WERI-Rb-1 (cell line): ENCODE data around the gene CHAT.
A peak's percentile ranks its signal among the peaks of the same experiment; 100 is the strongest.

Experiments
- DNase-seq: peaks from one replicate; pipeline ENCODE4 v3.0.0-alpha.2; 2020
- H3K27ac ChIP-seq: fragments of 250-450 bp; sonication (Bioruptor Pico); 2 replicates; pipeline ENCODE4 v1.5.1; 2020; ENCODE audit warnings: mild to moderate bottlenecking, moderate library complexity
- H3K27me3 ChIP-seq: fragments of 250-450 bp; sonication (Bioruptor Pico); 2 replicates; pipeline ENCODE4 v1.5.1; 2021; ENCODE audit warnings: mild to moderate bottlenecking, low read depth, moderate library complexity; ENCODE audit not compliant: insufficient read depth, severe bottlenecking
- H3K36me3 ChIP-seq: fragments of 250-450 bp; sonication (Bioruptor Pico); 2 replicates; pipeline ENCODE4 v1.5.1; 2020; ENCODE audit warnings: mild to moderate bottlenecking, moderate library complexity
- H3K4me3 ChIP-seq: 2 replicates; pipeline ENCODE4 v1.5.1; 2011; ENCODE audit warnings: low read depth, mild to moderate bottlenecking, control low read depth, low read length
- H3K9me3 ChIP-seq: fragments of 250-450 bp; sonication (Bioruptor Pico); 2 replicates; pipeline ENCODE4 v1.5.1; 2021; ENCODE audit warnings: mild to moderate bottlenecking, moderate library complexity; ENCODE audit not compliant: severe bottlenecking
- CTCF ChIP-seq: IDR thresholded peaks from 2 replicates; pipeline ENCODE4 v1.5.1; 2011; ENCODE audit warnings: low read depth, mild to moderate bottlenecking, control low read depth, inconsistent platforms, low read length

The CHAT gene

GRCh38 chr10:49631975-49632374 is 18.1 kb downstream of the CHAT start:
- TF ChIP-seq CTCF = no peak

GRCh38 chr10:49632406-49633317 is 18.8 kb downstream of the CHAT start:
- Histone ChIP-seq H3K4me3 (no peak overlapping the region), H3K9me3 (no peaks in the 10 kb centered on the region), H3K27me3 (no peaks in the 10 kb centered on the region), H3K36me3 (no peaks in the 10 kb centered on the region), H3K27ac (no peak overlapping the region)
- no peak for DNase-seq
- TF ChIP-seq CTCF = no peak

More at GRCh38 chr10:49631975-49632374, 18.1 kb downstream of the CHAT start:
- Histone ChIP-seq H3K4me3 (no peak overlapping the region), H3K27ac (no peak overlapping the region), H3K27me3 (no peaks in the 10 kb centered on the region), H3K9me3 (no peaks in the 10 kb centered on the region), H3K36me3 (no peaks in the 10 kb centered on the region)
- no peak for DNase-seq

GRCh38 chr10:49633327-49634068 is 19.7 kb downstream of the CHAT start:
- H3K36me3 ChIP-seq = no peaks in the 10 kb centered on the region
- TF ChIP-seq CTCF = no peak
- DNase-seq = no peak
- H3K9me3 ChIP-seq = no peaks in the 10 kb centered on the region
- H3K27ac ChIP-seq = peak overlapping the region; percentile 40; the same call in 1 of the 2 replicates
- H3K27me3 ChIP-seq = no peaks in the 10 kb centered on the region
- no peak overlapping the region for H3K4me3 ChIP-seq

GRCh38 chr10:49634069-49634660 is 20.3 kb downstream of the CHAT start:
- H3K9me3 ChIP-seq = no peaks in the 10 kb centered on the region
- H3K4me3 ChIP-seq = no peak overlapping the region
- no peak for DNase-seq
- no peak overlapping the region for H3K27ac ChIP-seq
- no peak for TF ChIP-seq CTCF
- H3K36me3 ChIP-seq = no peaks in the 10 kb centered on the region
- no peaks in the 10 kb centered on the region for H3K27me3 ChIP-seq

GRCh38 chr10:49642311-49642710 is 28.5 kb downstream of the CHAT start:
- Histone ChIP-seq H3K9me3 (no peaks in the 10 kb centered on the region), H3K36me3 (no peaks in the 10 kb centered on the region), H3K27ac (no peak overlapping the region), H3K27me3 (no peaks in the 10 kb centered on the region), H3K4me3 (no peak overlapping the region)
- DNase-seq = no peak
- TF ChIP-seq CTCF = no peak
